Measurements from ENCODE around the gene MYADML2. TPM values are rescaled to one million over a fixed set of nuclear protein-coding genes. Genes with fewer than 3 reads are reported as not detected.
A peak's percentile ranks its signal among the peaks of the same experiment; 100 is the strongest.

The MYADML2 gene
- total and polyA plus RNA-seq, 2 donors, result 0.42 TPM; not detected in 1

- no peak overlapping the region for H3K4me3 ChIP-seq (ENCODE audit: low read depth, low read length)
- H3K36me3 ChIP-seq (ENCODE audit: insufficient read depth), result no peaks in the 10 kb centered on the region
- DNase-seq (ENCODE audit: extremely low spot score), result no peak
- H3K4me1 ChIP-seq (ENCODE audit: insufficient read depth), result no peaks in the 10 kb centered on the region
- no peak overlapping the region for H3K27ac ChIP-seq (ENCODE audit: low read depth)
- 34% methylated on average over 15 of the region's 15 CpGs for WGBS
Observed at GRCh38 chr17:81931557-81932332, 15.3 kb downstream of the MYADML2 start.

DNA sequence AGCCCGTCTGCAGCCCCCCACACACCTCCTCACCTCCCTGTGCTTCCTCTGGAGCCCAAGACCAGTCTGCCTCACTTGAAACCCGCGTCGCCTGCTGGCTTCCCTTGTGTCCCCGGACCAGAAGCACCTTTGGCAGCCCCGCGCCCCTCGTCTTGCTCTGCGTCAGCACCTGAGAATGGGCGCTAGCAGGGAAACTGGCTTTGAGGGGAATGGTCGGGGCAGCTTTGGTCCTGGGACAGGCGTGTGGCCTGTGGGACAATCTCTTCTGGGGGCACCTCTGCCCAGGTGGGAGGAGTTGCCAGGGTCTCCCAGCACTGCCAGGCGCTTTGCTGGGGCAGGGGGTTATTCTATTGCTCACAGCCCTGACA, 15.9 kb downstream of the MYADML2 start:
- WGBS, result 65% methylated on average over 13 of the region's 13 CpGs
- Histone ChIP-seq H3K36me3 (ENCODE audit: insufficient read depth) (no peaks in the 10 kb centered on the region), H3K4me1 (ENCODE audit: insufficient read depth) (no peaks in the 10 kb centered on the region), H3K4me3 (ENCODE audit: low read depth, low read length) (no peak overlapping the region), H3K27ac (ENCODE audit: low read depth) (no peak overlapping the region)
- DNase-seq (ENCODE audit: extremely low spot score), result no peak

- 61% methylated on average over 20 of the region's 20 CpGs for WGBS
- Histone ChIP-seq H3K27ac (ENCODE audit: low read depth) (no peak overlapping the region), H3K4me1 (ENCODE audit: insufficient read depth) (no peaks in the 10 kb centered on the region), H3K36me3 (ENCODE audit: insufficient read depth) (no peaks in the 10 kb centered on the region), H3K4me3 (ENCODE audit: low read depth, low read length) (no peak overlapping the region)
- DNase-seq (ENCODE audit: extremely low spot score), result no peak
Observed at GRCh38 chr17:81930142-81931125, 16.6 kb downstream of the MYADML2 start.

GRCh38 chr17:81929253-81930141, 17.5 kb downstream of the MYADML2 start:
- WGBS, result 90% methylated on average over 31 of the region's 31 CpGs
- no peaks in the 10 kb centered on the region for H3K4me1 ChIP-seq (ENCODE audit: insufficient read depth)

DNA sequence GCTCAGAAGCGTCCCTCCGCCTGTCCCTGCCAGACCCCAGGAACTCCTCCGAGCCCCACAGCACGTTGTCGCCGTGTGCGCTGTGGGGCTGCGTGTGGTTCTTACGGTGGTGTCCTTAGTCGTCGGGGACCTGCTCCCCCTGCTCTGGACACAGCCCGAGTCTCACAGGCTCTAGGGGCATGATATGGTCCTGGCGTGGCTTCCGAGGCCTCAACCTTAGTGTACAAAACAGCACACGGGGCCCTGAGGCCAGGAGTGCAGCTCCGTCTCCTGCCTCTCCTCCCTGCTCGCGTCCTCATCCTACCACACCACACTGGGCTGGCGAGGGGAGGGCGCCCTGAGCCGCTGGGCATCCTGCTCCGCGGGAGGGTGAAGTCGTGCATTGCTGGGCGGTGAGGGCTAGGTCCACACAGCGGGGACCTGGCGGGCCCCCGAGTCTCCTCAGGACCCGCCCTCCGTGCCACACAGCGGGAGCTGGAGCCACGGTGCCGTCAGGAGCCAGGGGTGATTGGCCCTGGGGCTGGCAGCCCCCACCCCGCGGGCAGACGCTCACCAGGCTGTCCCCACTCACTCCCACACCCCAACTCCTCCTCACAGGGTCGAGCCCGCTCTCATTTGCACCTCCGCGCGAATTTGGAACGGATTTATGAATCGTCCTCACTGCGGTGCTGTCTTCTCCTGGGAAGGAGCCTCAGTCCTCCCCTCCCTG, 18.3 kb downstream of the MYADML2 start:
- peak overlapping the region; percentile 93 for H3K4me3 ChIP-seq (ENCODE audit: low read depth, low read length)
- no peak overlapping the region for H3K27ac ChIP-seq (ENCODE audit: low read depth)
- H3K36me3 ChIP-seq (ENCODE audit: insufficient read depth), result no peaks in the 10 kb centered on the region
- WGBS, result 29% methylated on average over 44 of the region's 44 CpGs
- no peak for DNase-seq (ENCODE audit: extremely low spot score)
- H3K4me1 ChIP-seq (ENCODE audit: insufficient read depth), result no peaks in the 10 kb centered on the region

More at GRCh38 chr17:81929253-81930141, 17.5 kb downstream of the MYADML2 start:
- H3K36me3 ChIP-seq (ENCODE audit: insufficient read depth), result no peaks in the 10 kb centered on the region
- no peak overlapping the region for H3K4me3 ChIP-seq (ENCODE audit: low read depth, low read length)
- no peak for DNase-seq (ENCODE audit: extremely low spot score)
- H3K27ac ChIP-seq (ENCODE audit: low read depth), result no peak overlapping the region

DNA sequence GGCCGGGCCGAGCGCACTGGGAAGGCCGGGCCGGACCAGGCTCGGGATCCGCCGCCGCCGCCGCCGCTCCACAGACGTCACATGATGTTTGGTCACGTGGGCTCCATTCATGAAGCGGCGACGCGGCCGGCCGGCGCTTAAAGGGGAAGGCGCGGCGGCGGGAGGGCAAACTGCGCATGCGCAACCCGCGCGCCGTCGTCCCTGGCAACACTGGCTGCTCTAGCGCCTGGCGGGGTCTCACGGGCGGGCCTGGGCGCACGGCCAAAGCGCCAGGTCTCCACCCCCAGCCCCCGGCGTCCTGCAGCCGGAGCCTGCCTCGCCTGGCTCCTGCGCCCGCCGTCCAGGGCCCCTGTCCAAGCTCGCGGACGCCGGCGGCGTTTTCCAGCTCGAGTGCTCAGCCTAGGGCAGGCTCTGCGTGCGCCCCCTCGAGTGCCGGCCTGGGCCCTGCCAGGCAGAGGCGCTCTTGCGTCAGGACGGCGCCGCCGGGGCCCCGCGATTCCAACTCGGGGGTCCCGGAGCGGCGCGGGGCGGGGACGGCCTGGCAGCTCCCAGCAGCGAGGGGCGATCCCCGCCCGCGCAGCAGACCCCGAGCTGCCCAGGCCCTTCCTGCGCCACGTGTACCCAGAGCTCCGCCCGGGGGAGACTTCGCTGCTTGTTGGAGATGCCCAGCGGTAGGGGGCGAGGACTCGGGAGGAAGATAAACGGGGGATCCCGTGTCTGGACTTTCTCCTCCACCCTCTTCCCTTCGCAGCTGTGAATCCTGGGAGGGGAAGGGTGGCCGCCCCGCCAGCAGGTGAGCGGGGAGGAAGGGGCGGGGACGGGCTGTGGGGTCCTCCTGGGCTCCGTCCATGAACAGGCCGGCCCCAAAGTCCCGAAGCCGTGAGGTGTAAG, 19.1 kb downstream of the MYADML2 start, which contains the start of gene MAFG:
Gene MAFG (minus strand): TSS at position 83 of the 891 bp plus-strand sequence. CDS start 4,550 bp downstream, outside the sequence.
- DNase-seq (ENCODE audit: extremely low spot score), result peak; percentile 83
- no peaks in the 10 kb centered on the region for H3K4me1 ChIP-seq (ENCODE audit: insufficient read depth)
- under 1% methylated on average over 98 of the region's 98 CpGs for WGBS
- H3K4me3 ChIP-seq (ENCODE audit: low read depth, low read length), result peak within 1 kb of the TSS; percentile 93
- peak within 1 kb of the TSS; percentile 83 for H3K27ac ChIP-seq (ENCODE audit: low read depth)
- H3K36me3 ChIP-seq (ENCODE audit: insufficient read depth), result no peaks in the 10 kb centered on the region

DNA sequence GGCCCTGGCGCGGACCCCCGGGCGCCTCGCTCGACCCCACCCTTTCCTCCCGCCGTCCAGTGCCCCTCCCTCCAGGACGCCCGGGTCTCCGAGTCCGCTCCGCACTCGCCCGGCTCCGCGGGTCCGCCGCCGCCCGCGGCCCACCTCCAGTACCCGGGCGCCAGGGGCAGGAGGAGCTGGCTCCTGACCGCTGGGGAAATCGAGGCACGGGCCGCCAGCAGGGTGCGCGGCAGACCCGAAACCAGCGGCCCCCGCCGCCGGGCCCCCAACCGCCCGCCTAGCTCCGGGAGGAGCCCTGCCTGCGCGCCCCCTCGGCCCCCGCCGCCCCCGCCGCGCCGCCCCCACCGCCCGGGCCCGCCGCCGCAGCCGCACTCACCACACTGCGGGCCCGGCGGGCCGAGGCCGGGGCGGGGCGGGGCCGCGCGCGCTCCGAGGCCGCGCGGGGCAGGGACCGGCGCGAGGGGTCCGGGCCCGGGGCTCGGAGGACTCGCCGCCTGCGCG, 19.8 kb downstream of the MYADML2 start:
- no peaks in the 10 kb centered on the region for H3K4me1 ChIP-seq (ENCODE audit: insufficient read depth)
- H3K4me3 ChIP-seq (ENCODE audit: low read depth, low read length), result peak overlapping the region; percentile 93
- peak overlapping the region; percentile 83 for H3K27ac ChIP-seq (ENCODE audit: low read depth)
- WGBS, result under 1% methylated on average over 73 of the region's 78 CpGs
- no peak for DNase-seq (ENCODE audit: extremely low spot score)
- H3K36me3 ChIP-seq (ENCODE audit: insufficient read depth), result no peaks in the 10 kb centered on the region

GRCh38 chr17:81926451-81927151, 20.4 kb downstream of the MYADML2 start:
- Histone ChIP-seq H3K4me3 (ENCODE audit: low read depth, low read length) (peak overlapping the region; percentile 93), H3K4me1 (ENCODE audit: insufficient read depth) (no peaks in the 10 kb centered on the region), H3K27ac (ENCODE audit: low read depth) (peak overlapping the region; percentile 83), H3K36me3 (ENCODE audit: insufficient read depth) (no peaks in the 10 kb centered on the region)
- under 1% methylated on average over 46 of the region's 46 CpGs for WGBS
- no peak for DNase-seq (ENCODE audit: extremely low spot score)

- Histone ChIP-seq H3K27ac (ENCODE audit: low read depth) (peak overlapping the region; percentile 83), H3K4me1 (ENCODE audit: insufficient read depth) (no peaks in the 10 kb centered on the region), H3K36me3 (ENCODE audit: insufficient read depth) (no peaks in the 10 kb centered on the region), H3K4me3 (ENCODE audit: low read depth, low read length) (peak overlapping the region; percentile 93)
- DNase-seq (ENCODE audit: extremely low spot score), result no peak
- WGBS, result 56% methylated on average over 10 of the region's 10 CpGs
Observed at GRCh38 chr17:81925860-81926450, 21.1 kb downstream of the MYADML2 start.

- DNase-seq (ENCODE audit: extremely low spot score), result no peak
- 67% methylated on average over 21 of the region's 21 CpGs for WGBS
- H3K4me1 ChIP-seq (ENCODE audit: insufficient read depth), result no peaks in the 10 kb centered on the region
- no peak overlapping the region for H3K27ac ChIP-seq (ENCODE audit: low read depth)
- H3K36me3 ChIP-seq (ENCODE audit: insufficient read depth), result no peaks in the 10 kb centered on the region
- no peak overlapping the region for H3K4me3 ChIP-seq (ENCODE audit: low read depth, low read length)
Observed at GRCh38 chr17:81924557-81925532, 22.2 kb downstream of the MYADML2 start.

Data from urinary bladder (tissue), 4 donors.